CD4-positive, alpha-beta T cell treated with Interferon alpha-2 for 1 hour (primary cell): ENCODE measurements around the gene PHYKPL.
A peak's percentile ranks its signal among the peaks of the same experiment; 100 is the strongest.
"Not testable (repeated sequence)": the region's sequence is repeated elsewhere in the genome, so short reads cannot be mapped to it uniquely, and the experiment has no call there.

Source experiments
- DNase-seq, 2 donors: peaks; one replicate each; pipeline ENCODE4 v3.0.0-alpha.2; 2020 to 2022

PHYKPL gene

DNA sequence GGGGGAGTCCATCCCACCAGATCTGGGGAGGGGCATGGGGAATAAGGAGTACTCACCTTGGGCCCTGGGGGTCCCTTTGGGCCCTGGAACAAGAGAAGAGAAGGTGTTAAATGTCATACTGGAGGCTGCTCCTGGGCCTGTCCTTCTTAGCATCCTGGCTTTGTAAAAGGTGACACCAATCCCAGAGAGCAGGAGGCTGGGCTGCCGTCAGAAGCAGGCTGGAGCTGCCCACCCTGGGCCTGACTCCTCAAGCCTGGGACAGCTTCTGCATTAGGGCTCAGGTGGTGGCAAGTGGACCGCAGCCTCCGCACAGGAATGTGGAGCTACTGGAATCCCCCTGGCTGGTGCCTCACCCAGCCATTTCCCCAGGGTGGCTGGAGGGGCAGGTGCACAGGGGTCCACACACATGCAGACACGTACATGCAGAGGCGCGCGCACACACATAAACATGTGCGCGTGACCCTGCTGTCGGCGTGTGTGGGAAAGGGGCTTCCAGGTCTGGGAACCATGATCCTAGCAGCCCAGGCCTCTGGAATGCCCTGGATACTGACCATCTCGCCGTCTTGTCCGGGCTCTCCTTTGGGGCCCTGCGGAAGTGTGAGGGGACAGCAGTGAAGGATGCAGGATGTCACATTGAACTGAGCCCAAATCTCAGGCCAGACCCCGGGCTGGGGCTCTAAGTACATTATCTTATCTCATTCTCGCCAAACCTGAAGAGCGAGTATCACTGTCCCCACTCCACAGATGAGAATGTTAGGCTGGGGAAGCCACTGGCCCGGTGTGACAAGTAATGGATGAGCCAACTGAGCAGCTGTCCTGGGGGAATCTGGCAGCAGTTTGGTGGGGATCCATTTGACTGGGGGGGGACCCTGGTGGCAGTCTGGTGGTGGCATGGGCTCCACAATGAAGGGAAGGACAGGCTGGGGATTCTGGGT, 29.3 kb upstream of the PHYKPL start:
- DNase-seq: no peak

DNA sequence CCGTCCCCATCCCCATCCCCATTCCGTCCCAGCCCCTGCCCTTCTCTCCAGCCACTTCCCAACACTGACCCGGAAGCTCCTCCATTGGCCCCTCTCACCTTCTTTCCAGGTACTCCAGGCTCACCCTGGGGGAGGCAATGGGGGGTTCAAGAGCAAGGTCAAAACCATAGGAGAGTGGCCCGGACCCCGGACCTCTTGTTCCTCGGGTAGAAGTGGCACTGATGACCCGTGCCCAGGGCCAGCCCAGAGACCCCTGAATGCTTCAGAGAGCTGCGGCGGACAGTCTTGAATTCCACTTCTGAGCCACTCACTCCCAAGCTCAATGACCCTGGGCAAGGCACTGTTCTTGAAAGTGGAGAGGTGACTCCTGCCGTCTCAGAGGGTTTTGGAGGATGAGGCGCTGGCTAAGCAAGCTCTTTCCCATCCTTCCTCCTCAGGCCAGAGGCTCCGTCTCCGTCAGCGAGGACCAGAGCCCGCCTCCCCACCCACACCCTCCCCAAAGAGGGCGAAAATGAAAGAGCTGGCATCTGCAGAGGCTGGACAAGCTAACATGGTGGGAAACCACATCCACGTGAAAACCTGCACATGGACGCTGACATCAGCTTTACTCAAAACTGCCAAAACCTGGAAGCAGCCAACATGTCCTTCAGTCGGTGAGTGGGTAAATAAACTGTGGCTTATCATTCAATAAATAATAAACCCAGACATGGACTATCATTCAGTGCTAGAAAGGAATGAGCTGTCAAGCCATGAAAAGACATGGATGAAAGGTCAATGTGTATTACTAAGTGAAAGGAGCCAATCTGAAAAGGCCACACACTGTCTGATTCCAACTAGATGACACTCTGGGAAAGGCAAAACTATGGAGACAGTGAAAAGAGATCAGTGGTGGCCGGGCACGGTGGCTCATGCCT, 27.3 kb upstream of the PHYKPL start:
- DNase-seq: no peak

DNA sequence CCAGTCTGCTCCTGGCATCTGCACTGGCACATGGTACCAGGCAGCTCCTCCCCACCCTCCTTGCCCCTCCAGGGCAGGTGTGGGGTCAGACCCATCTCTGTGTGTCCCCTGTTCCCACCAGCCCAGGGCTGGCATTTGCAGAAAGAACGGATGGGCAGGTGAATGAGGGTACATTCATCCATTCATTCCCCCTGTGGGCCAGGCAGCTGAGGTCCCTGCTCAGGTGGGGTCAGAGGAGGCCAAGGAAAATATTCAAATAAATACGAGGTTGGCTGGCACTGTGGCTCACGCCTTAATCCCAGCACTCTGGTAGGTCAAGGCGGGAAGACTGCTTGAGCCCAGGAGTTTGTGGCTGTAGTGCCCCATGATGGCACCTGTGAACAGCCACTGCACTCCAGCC, 25.0 kb upstream of the PHYKPL start:
- no peak for DNase-seq

DNA sequence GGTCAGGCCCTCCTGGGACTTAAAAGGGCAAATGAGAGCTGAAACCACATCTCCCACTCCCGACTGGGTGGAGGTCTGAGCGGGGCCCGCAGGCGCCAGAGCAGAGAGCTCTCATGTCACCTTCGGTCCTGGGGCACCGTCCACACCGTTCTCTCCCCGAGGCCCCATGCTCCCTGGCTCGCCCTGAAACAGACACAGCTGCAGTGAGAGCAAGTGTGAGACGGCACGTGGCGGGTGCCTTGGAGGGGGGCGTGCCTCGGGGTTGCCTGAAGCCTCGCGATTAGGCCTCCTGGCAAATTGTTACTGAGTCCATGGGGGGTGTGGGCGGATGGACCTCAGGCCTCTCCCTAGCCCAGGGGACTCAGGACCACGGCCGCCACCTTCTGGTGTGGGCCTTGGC, 24.1 kb upstream of the PHYKPL start:
- DNase-seq: no peak

DNA sequence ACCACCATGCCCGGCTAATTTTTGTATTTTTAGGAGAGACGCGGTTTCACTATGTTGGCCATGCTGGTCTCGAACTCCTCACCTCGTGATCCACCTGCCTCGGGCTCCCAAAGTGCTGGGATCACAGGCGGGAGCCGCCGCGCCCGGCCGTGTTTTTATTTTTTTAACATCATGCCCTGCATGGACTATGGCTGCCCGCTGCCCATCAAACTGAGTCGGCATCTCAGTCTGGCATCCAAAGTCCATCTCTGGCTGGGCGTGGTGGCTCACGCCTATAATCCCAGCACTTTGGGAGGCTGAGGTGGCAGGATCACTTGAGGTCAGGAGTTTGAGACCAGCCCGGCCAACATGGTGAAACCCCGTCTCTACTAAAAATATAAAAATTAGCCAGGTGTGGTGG, 21.0 kb upstream of the PHYKPL start:
- not testable (repeated sequence) for DNase-seq

DNA sequence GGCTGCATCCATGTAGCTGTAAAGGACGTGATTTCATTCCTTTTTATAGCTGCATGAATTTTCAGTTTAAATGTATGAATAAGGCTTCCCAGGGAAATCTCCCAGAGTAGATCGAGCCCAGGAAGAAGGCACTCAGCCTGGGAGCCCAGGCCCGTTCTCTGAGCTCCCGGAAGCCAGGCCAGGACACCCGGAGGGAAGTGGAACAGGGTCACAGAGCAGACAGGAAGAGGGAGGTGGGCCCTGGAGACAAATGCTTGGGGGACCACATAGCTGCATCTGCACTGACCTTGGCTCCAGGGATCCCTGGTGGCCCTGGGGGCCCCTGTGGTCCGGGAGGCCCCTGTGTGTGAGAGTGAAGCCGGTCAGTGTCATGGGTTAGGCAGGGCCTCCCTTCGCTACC, 19.7 kb upstream of the PHYKPL start:
- no peak for DNase-seq

DNA sequence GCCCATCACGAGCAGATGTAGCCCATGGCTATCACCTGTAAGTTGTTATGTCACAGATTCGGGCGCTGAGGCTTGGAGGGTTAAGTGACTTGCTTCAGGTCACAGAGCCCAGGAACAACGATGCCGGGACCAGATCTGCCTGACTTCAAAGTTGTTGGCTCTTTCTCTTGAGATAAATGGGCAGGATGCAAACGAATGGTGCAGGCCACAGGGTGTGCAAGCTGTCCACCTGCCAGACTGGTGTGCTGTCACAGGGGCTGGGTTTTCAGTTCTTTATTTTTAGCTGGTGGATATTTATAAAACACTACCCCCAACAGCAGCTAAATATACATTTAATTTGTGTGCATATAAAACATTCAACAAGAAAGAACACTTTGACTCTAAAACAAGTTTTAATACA, 17.7 kb upstream of the PHYKPL start:
- no peak for DNase-seq

DNA sequence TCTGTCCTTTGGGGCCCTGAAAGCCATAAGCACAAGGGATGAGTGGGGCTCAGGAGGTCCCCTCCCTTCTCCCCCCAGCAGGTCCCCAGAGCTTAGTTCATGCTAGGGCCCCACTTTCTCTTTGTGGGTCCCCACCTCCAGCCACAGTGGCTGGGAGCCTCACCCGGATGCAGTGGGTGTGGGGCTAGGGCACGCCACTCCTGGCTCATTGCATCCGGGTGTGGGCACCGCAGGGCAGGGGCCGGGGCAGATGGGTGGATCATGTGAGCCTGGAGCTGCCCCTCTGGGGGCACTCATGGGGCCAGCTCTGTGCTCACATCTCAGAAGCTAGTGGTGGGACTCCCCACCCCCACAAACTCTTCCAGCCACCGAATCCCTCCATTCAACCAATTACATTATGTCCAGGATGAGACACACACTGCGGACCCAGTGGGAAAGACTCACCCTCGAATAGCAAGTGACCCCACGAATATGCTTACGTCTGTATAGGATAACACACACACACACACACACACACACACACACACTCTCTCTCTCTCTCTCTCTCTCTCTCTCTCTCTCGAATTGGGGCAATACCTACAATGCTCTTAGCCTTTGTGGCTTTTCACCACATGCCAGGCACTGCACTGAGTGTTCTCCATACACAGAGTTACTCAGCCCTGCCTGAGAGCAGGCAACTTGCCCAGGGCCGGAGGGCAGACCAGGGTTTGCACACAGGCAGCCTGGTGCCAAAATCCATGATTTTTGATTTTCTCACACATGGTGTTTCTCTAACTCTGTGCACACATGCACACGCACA, 16.8 kb upstream of the PHYKPL start:
- peak; percentile 36 to 64 for DNase-seq

DNA sequence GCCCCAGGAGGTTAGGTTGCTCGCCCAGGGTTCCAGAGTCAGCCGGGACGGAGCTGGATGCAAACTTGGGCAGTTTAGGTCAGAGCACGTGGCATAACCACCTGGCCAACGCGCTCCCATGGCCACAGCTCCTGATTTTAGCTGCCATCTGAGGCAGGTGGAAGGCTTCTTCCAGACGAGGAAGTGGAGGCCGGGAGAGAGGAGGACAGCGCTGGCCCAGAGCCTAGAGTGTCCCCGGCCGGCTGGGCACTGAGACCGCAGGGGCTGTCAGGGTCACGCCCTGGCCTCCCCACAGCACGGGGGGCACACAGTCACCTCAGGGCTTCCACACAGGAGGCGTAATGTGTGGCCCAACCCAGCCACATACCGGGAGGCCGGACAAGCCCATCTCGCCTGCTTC, 16.1 kb upstream of the PHYKPL start:
- no peak for DNase-seq

DNA sequence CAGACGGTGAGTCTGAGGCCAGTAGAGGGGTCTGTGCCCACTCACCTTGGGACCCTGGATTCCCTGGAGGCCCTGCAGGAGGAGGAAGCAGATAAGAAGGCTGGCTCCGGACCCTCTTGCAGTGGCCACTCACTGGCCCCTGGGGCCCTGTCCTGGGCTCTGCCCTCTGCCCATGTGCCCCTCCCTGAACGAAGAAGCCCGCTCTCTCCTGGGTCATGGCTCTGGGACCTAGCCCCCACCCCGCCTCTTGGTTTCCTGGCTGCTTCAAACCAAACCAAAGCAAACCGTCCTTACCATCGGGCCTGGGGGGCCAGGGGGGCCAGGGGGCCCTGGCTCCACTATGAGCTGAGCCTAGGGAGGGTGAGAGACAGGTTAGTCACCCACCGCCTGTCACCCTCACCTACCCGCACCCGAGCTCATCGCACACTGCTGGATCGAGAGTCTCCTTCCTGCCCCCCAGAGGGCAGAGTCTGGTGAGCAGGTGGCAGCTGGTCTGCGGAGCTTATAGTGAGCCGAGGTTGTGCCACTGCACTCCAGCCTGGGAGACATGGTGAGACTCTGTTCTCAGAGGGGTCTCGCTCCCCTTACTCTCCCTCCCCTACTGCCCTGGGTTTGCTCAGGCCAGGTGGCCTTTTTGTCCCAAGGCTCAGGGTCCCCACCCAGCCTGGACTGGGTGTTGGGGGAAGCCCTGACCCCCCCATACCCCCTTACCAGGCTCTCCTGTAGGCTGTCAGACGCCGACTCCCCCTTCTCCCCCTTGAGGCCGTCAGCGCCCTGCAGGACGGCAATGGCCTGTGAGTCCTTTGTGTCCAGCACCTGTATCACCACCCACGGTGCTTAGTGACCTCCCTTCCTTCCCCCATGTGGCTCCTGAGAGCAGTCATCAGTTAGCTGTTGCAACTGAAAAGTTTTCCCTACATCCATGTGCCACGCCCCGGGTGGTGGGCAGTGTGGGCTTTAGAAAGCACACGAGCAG, 15.2 kb upstream of the PHYKPL start:
- no peak for DNase-seq

DNA sequence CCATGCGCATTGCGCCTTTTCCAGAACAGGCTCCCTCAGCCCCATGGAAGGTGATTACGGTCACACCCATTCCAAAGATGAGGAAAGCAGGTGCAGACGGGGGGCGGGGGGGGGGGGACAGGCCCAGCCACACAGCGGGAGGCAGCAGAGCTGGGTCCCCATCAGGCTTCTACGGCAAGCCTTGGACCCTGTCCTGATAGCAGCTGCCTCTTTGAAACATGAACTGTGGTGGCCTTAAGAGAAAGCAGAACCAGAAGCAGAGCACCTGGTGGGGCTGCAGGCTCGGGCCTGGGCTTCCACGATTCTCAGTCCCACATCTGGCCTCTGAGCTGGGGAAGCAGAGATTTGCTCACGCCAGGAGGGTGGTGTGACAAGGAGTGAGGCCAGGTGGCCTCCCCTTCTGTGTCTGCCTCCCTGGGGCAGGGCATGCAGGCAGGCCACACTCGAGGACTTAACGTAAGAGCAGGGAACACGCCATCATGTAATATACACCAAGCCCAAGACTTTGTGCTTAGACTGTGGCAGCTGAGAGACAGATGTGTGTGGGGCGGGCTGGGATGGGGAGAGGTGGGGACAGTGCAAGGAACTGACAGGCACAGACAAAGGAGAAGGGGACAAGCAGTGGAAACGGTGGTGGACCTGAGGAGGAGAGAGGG, 14.2 kb upstream of the PHYKPL start:
- no peak for DNase-seq

DNA sequence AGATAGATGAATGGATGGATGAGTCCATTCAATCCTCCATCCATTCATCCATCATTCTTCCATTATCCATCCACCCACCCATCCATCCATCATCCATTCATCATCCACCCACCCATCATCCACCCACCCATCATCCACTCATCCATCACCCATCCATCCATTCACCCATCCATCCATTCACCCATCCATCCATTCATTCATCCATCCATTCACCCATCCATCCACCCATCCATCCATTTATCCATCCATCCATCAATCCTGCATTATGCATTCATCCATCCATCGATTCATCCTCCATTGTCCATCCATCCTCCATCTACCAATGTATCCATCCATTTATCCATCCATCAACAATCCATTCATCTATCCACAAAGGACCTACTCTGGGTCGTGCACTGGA, 12.8 kb upstream of the PHYKPL start:
- DNase-seq: no peak

DNA sequence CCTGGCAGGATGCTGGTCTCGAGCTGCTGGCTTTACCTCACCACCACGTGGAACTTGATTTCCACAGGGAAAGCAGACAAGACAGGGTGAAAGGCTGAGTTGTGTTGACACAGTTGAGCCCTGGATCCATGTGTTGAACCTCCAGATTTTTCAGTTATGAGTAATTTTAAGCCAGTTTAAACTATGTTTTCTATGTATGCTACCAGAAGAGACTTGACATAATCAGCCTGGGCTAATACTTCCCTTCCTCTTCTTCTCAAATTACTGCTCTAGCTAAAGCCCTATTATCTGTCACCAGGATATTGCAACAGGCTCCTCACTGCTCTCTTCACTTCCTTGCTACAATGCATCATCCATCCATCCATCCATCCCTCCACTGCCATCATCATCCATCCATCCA, 12.0 kb upstream of the PHYKPL start:
- DNase-seq: no peak

DNA sequence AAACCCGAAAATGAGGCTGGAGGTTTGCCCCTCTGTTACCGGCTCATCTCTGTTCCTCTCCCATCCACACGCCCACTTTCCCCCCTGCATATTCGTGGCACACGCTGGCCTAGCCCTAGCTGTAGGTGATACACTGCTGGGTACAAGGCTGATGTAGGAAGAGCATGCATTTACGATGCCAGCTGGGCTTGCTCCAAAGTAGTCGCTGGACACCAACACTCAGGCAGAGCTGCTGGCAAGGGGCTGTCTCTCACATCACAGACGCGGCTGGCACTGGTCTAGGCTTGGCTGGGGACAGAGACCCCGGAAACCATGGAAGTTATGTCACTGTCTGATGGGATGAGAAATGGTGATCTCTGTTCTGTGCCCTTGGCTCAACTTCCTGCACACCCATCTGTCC, 9.8 kb upstream of the PHYKPL start:
- DNase-seq: no peak

DNA sequence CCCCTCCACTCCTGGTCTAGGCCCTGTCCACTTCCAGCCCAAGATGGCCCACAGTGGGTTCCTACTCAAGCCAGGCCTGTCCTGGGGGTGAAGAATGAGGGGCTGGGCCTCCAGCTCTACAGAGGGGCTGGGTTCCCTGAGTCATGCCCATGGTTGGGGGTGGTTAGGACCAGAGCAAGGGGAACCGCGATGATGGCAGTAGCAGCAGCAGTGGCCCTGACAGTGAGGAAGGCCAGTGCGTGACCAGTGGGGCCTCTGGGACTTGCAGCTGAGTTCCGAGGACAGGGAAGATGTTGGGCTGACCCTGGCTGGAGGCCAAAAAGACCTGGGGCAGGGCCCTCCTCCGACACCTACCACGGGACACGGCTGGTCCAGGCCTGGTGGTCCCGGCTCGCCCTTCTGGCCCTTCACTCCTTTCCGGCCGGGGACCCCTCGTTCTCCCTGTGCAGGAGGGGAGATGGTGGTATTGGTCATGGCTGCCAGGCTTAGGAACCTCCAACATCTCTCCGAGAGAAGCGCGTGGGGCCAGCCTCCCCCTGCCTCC, 9.2 kb upstream of the PHYKPL start:
- no peak for DNase-seq

DNA sequence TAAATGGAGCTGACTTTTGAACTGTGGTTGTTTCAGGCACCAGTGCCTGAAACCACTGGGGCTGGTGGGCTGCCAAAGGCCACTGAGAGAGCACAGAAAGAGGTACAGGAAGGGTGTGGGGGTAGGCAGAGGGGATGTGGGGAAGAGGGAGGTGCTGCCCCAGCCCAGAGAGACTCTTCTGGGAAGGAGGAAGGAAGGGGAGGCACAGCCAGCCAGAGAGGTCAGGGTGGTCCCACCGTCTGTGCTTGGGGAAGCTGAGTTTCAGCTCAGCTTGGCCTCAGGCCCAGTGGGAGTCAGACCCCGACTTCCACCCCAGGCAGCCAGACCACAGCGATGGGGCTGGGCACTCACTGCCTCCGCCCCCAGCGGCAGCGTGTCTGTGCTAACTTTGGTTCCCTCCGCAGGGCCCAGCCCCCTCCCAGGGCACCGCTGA, 8.6 kb upstream of the PHYKPL start:
- DNase-seq: peak in 1 of 2 donors; percentile 18

DNA sequence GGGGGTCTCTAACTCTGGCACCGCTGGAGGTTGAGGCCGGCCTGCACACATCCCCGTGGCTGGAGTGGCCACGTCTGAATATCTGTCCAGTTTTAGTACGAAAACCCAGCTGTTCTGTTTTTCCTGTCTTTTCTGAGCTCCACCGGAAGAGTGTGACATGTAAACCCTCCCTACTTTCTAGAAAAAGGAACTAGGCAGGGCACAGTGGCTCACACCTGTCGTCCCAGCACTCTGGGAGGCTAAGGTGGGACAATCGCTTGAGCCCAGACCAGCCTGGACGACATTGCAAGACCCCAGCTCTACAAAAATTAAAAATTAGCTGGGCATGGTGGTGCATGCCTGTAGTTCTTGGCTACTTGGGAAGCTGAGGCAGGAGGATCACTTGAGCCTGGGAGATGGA, 8.2 kb upstream of the PHYKPL start:
- no peak for DNase-seq

DNA sequence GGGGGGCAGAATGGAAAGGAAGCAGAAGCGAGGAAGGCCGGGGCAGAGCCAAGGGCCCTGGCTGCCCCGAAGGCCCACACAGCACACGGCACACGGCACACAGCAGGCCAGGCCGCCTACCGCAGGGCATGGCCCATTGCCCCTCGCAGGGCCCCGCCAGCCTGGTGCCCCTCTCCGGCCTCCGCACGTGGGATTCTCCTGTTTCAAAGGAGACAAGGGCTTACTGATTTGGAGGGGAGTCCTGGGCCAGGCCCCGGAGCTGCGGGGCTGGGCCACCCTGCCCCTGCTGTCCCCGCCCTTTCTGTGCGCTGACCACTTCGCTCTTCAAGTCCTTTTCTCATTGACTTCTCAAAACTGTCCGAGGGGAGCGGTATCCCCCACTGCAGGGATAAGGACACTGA, 7.7 kb upstream of the PHYKPL start:
- no peak for DNase-seq

DNA sequence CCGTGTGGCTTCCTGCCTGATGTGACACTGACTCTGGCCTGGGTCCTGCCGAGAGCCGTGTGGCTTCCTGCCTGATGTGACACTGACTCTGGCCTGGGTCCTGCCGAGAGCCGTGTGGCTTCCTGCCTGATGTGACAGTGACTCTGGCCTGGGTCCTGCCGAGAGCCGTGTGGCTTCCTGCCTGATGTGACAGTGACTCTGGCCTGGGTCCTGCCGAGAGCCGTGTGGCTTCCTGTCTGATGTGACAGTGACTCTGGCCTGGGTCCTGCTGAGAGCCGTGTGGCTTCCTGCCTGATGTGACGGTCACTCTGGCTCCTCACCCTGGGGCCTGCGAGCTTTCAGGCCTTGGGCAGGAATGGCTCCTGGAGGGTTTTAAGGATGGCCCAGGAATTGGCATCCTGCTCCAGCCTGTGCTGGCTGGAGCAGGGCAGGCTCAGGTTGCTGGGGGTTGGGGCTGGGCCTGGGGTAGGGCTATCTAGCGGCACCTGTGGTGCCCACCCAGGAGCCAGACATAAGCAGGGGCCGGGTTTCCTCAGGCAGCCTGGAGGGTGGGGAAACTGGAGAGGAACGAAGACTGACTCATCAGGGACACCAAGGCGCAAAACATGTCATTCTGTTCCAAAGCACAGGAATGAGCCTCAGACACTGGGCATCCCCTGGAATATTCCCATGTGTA, 7.2 kb upstream of the PHYKPL start:
- DNase-seq: peak; percentile 46 to 48
